K562 (cell line): ENCODE measurements around the gene SMCP. TPM values are rescaled to one million over a fixed set of nuclear protein-coding genes. Genes with fewer than 3 reads are reported as not detected.

Experiments used
- ATAC-seq: fragments of 200-7000 bp; cut with Tn5 transposase; 3 replicates; pipeline ENCODE4 v1.9.1; 2020; ENCODE audit warnings: moderate library complexity
- BruUV-seq: library from RNA; stranded (reverse); fragments of 400-500 nt; replicated peaks from 2 replicates; lab custom pipeline; 2021; lab: Mats Ljungman, UMichigan
- CTCF ChIA-PET: fragments of 300-600 bp; formaldehyde crosslinking; extraction: SDS; loops from one replicate; lab custom pipeline; 2021; ENCODE audit warnings: low intra/inter-chr PET ratio; lab: Yijun Ruan, JAX
- POLR2A ChIA-PET: fragments of 300-600, 350-650 bp; sonication (Branson Sonifier 250); formaldehyde crosslinking; extraction: SDS; loops from one replicate; lab custom pipeline; 2021; ENCODE audit warnings: antibody characterized with exemption, inconsistent platforms; lab: Yijun Ruan, JAX
- DNase-seq, 4 experiments: peaks; one replicate each; pipeline versions ENCODE4 v3.0.0 to v3.0.0-alpha.2; 2011 to 2018; ENCODE audit warnings: low spot score in 3 of 4, mixed read lengths in 3 of 4; ENCODE audit errors: extremely low read depth in 1 of 4
- FAIRE-seq: peaks from 2 replicates; lab custom pipeline; 2011; peaks lifted over from hg19 to GRCh38; lab: Jason Lieb, UNC
- H2AFZ ChIP-seq: 2 replicates; pipeline ENCODE4 v1.6.0; 2011; ENCODE audit warnings: low read depth, low read length, control low read depth, inconsistent platforms
- H3K27ac ChIP-seq: fragments of 200-600 bp; 3 replicates; pipeline ENCODE4 v1.8.0; 2011; ENCODE audit warnings: low read depth, mild to moderate bottlenecking, control low read depth, inconsistent platforms, low read length, moderate library complexity, mixed read lengths; ENCODE audit errors: extremely low read depth
- H3K27me3 ChIP-seq, 2 experiments: fragments of 300-600 bp in 1 of 2; 2 replicates in 1 of 2; 3 replicates in 1 of 2; pipeline versions ENCODE4 v1.6.0 to v1.8.0; 2011; ENCODE audit warnings: inconsistent platforms in 2 of 2, low read length in 2 of 2, mild to moderate bottlenecking in 1 of 2, mixed read lengths in 1 of 2, moderate library complexity in 1 of 2; ENCODE audit not compliant: control insufficient read depth in 2 of 2, insufficient read depth in 2 of 2
- H3K36me3 ChIP-seq: fragments of 300-600 bp; 3 replicates; pipeline ENCODE4 v1.8.0; 2011; ENCODE audit warnings: mild to moderate bottlenecking, low read length, inconsistent platforms; ENCODE audit not compliant: control insufficient read depth, insufficient read depth
- H3K4me1 ChIP-seq, 2 experiments: fragments of 200-600 bp in 1 of 2; replicated peaks in 1 of 2; 2 replicates in 1 of 2; 3 replicates in 1 of 2; pipeline versions ENCODE4 v1.5.1 to v1.8.0; 2011; ENCODE audit warnings: inconsistent platforms in 2 of 2, low read length in 2 of 2, mild to moderate bottlenecking in 1 of 2, mixed read lengths in 1 of 2, moderate library complexity in 1 of 2; ENCODE audit not compliant: control insufficient read depth in 2 of 2, insufficient read depth in 2 of 2
- H3K4me2 ChIP-seq: 2 replicates; pipeline ENCODE4 v1.6.1; 2011; ENCODE audit warnings: low read length, control low read depth, inconsistent platforms, mixed read lengths; ENCODE audit not compliant: insufficient read depth
- H3K4me3 ChIP-seq: fragments of 200-600 bp; sonication (generic), shearing (Covaris generic); 2 replicates; pipeline ENCODE4 v1.5.1; 2016; ENCODE audit warnings: control low read depth, inconsistent platforms
- H3K79me2 ChIP-seq: fragments of 200-600 bp; 3 replicates; pipeline ENCODE4 v1.8.0; 2011; ENCODE audit warnings: low read length, inconsistent platforms; ENCODE audit not compliant: control insufficient read depth, insufficient read depth
- H3K9ac ChIP-seq, 2 experiments: 2 replicates each; pipeline versions ENCODE4 v1.6.0 to v1.6.1; 2011; ENCODE audit warnings: low read depth in 2 of 2, low read length in 2 of 2, control low read depth in 1 of 2, inconsistent platforms in 1 of 2, mild to moderate bottlenecking in 1 of 2, mixed read lengths in 1 of 2; ENCODE audit not compliant: insufficient read depth in 1 of 2
- H3K9me1 ChIP-seq: one replicate; pipeline ENCODE4 v1.6.0; 2011; ENCODE audit warnings: inconsistent platforms, mild to moderate bottlenecking, low read length, moderate library complexity; ENCODE audit not compliant: control insufficient read depth, insufficient read depth
- H3K9me3 ChIP-seq: replicated peaks from 2 replicates; pipeline ENCODE4 v1.5.1; 2011; ENCODE audit warnings: low read depth, low read length, inconsistent platforms; ENCODE audit not compliant: control insufficient read depth, insufficient read depth
- H4K20me1 ChIP-seq: replicated peaks from 2 replicates; pipeline ENCODE4 v1.6.1; 2011; ENCODE audit warnings: low read length, inconsistent platforms, mixed read lengths; ENCODE audit not compliant: control insufficient read depth, insufficient read depth
- DDX20 ChIP-seq: fragments of 450-650 bp; IDR thresholded peaks from 2 replicates; pipeline ENCODE4 v1.6.1; 2016; ENCODE audit warnings: missing genetic modification characterization, low read depth, mild to moderate bottlenecking, missing compliant biosample characterization, moderate library complexity
- E4F1 ChIP-seq: fragments of 250-450 bp; sonication (Bioruptor Pico); IDR thresholded peaks from 2 replicates; pipeline ENCODE4 v1.5.0; 2021; ENCODE audit warnings: mild to moderate bottlenecking, borderline replicate concordance
- ELF1 ChIP-seq: fragments of 200-800 bp; sonication (Bioruptor generic); IDR thresholded peaks from 2 replicates; pipeline ENCODE4 v1.6.1; 2016; ENCODE audit warnings: missing genetic modification characterization, missing compliant biosample characterization
- FOXJ2 ChIP-seq: fragments of 200-800 bp; sonication (Bioruptor generic); IDR thresholded peaks from 2 replicates; pipeline ENCODE4 v1.6.1; 2016; ENCODE audit warnings: missing genetic modification characterization, missing compliant biosample characterization
- FOXJ3 ChIP-seq: sonication (generic); formaldehyde crosslinking; IDR thresholded peaks from 2 replicates; pipeline ENCODE4 v1.4.0; 2020; ENCODE audit warnings: mild to moderate bottlenecking, missing genetic modification reagents
- FOXK2 ChIP-seq, 2 experiments: fragments of 450-650 bp; IDR thresholded peaks in 1 of 2; conservative IDR thresholded peaks in 1 of 2; 2 replicates each; pipeline ENCODE4 v1.6.1; 2016; ENCODE audit warnings: low read depth in 2 of 2, mild to moderate bottlenecking in 1 of 2
- HOXB6 ChIP-seq: fragments of 250-450 bp; sonication (Bioruptor Pico); IDR thresholded peaks from 2 replicates; pipeline ENCODE4 v1.5.1; 2022; ENCODE audit warnings: mild to moderate bottlenecking, borderline replicate concordance
- MIER1 ChIP-seq: fragments of 450-650 bp; IDR thresholded peaks from 2 replicates; pipeline ENCODE4 v1.6.1; 2016; ENCODE audit warnings: antibody characterized with exemption, mild to moderate bottlenecking, low read depth
- RCOR1 ChIP-seq, 2 experiments: IDR thresholded peaks; 2 replicates each; pipeline ENCODE4 v1.6.1; 2012; ENCODE audit warnings: low read depth in 2 of 2, low read length in 2 of 2, borderline replicate concordance in 1 of 2, improper control_type of control experiment in 1 of 2
- SMAD1 ChIP-seq: fragments of 150-350 bp; IDR thresholded peaks from 2 replicates; pipeline ENCODE4 v1.6.1; 2014; ENCODE audit warnings: low read length, low read depth; ENCODE audit not compliant: partially characterized antibody
- SRSF9 ChIP-seq: fragments of 200-400 bp; formaldehyde crosslinking; IDR thresholded peaks from 2 replicates; pipeline ENCODE4 v1.6.1; 2017; ENCODE audit warnings: low read depth, low read length, borderline replicate concordance
- TCF3 ChIP-seq: sonication (generic); formaldehyde crosslinking; IDR thresholded peaks from 2 replicates; pipeline ENCODE4 v1.4.0; 2020; ENCODE audit warnings: mild to moderate bottlenecking, missing genetic modification reagents
- TCF7 ChIP-seq: sonication (generic); IDR thresholded peaks from 2 replicates; pipeline ENCODE4 v1.6.1; 2016; ENCODE audit warnings: antibody characterized with exemption, borderline replicate concordance
- ZNF57 ChIP-seq: fragments of 450-650 bp; formaldehyde crosslinking; IDR thresholded peaks from 2 replicates; pipeline ENCODE4 v1.4.0; 2020; ENCODE audit warnings: mild to moderate bottlenecking, moderate library complexity
- in situ Hi-C: fragments of 300-500 bp; cut with MboI; formaldehyde crosslinking; loops from 4 replicates; pipeline ENCODE4 v1.15.0; 2018; ENCODE audit warnings: inconsistent platforms, mixed read lengths
- intact Hi-C: fragments of 100-400 bp; cut with micrococcal nuclease; formaldehyde crosslinking; loops from 2 replicates; pipeline ENCODE4 v1.14.2; 2022
- polyA plus RNA-seq, 8 experiments: library from polyadenylated mRNA; depleted of rRNA in 4 of 8; stranded (reverse) in 5 of 8; unstranded in 3 of 8; fragments of >200 nt; fragmentation: Nextera tagmentation in 2 of 8; fragmentation: Illumina TruSeq in 1 of 8; extraction: Ambion mirVana in 2 of 8; extraction: Trizol in 1 of 8; gene quantifications; 2 replicates each; pipeline versions ENCODE4 v1.2.1 to v1.2.3, GENCODE V29; 2011 to 2014; ENCODE audit warnings: inconsistent platforms in 1 of 8, missing spikeins in 1 of 8
- total RNA-seq, 7 experiments: library from RNA; depleted of rRNA in 6 of 7; stranded (reverse); fragments of >200 nt in 6 of 7; fragmentation: Illumina TruSeq in 2 of 7; extraction: Trizol in 2 of 7; gene quantifications; 2 replicates each; pipeline versions ENCODE4 v1.2.1 to v1.2.3, GENCODE V29; 2011 to 2021; ENCODE audit warnings: low replicate concordance in 1 of 7

The SMCP gene
- total and polyA plus RNA-seq, 9 of the 15 experiments (the other 6 are each of a cell fraction or from before 2014, with no cell fraction given) = not detected

- ChIA-PET CTCF (interaction anchor here (0.7 kb wide), 1 partner anchor 201 kb away, joined by 3 read pairs; no protein-coding TSS in a partner anchor), POLR2A (no interaction called here)
- Histone ChIP-seq H2AFZ (no peak overlapping the region), H3K9me3 (no peaks in the 10 kb centered on the region), H3K27ac (no peak overlapping the region), H3K4me1 (no peaks in the 10 kb centered on the region), H3K4me3 (no peak overlapping the region), H3K27me3 (peaks cover 1 to 2% of the 10 kb centered on the region in 2 experiments; a peak in 2 of 5 replicates), H3K4me2 (no peak overlapping the region), H3K9me1 (no peaks in the 10 kb centered on the region), H3K36me3 (no peaks in the 10 kb centered on the region), H3K79me2 (no peaks in the 10 kb centered on the region), H3K9ac (no peak overlapping the region), H4K20me1 (no peaks in the 10 kb centered on the region; the same call in 1 of the 2 replicates)
- DNase-seq (no peak), ATAC-seq (no peak), FAIRE-seq (no peak)
- intact Hi-C loops (loop anchor here (5.0 kb wide), 1 partner anchor 42 kb away; the partner anchor contains the start of gene SMCP), in situ Hi-C loops (no loop called here)
- no TSS peak for BruUV-seq
- TF ChIP-seq ELF1 (tag) (no peak), DDX20 (no peak), ZNF57 (no peak), HOXB6 (no peak), FOXK2 (conservative IDR thresholded peaks at IDR 0.05 in 1 of 2, IDR thresholded peaks at IDR 0.05 in 1 of 2; ENCODE audit: low read depth in 2 of 2) (no peak), E4F1 (CRISPR knock-in tag) (no peak), SRSF9 (no peak), MIER1 (no peak), TCF3 (CRISPR knock-in tag) (no peak), RCOR1 (IDR thresholded peaks at IDR 0.05; ENCODE audit: borderline replicate concordance in 1 of 2, low read depth in 2 of 2, low read length in 2 of 2) (no peak), TCF7 (no peak), FOXJ2 (no peak), FOXJ3 (no peak), SMAD1 (no peak)
Observed at GRCh38 chr1:152919071-152919470, 40.9 kb downstream of the SMCP start.
